ENCODE measurements around the gene SRPK1. TPM values are rescaled to one million over a fixed set of nuclear protein-coding genes. Genes with fewer than 3 reads are reported as not detected.

SRPK1 gene
- total and polyA plus RNA-seq, 4 donors: 33.1 to 55.5 (median 42.3) TPM

DNA sequence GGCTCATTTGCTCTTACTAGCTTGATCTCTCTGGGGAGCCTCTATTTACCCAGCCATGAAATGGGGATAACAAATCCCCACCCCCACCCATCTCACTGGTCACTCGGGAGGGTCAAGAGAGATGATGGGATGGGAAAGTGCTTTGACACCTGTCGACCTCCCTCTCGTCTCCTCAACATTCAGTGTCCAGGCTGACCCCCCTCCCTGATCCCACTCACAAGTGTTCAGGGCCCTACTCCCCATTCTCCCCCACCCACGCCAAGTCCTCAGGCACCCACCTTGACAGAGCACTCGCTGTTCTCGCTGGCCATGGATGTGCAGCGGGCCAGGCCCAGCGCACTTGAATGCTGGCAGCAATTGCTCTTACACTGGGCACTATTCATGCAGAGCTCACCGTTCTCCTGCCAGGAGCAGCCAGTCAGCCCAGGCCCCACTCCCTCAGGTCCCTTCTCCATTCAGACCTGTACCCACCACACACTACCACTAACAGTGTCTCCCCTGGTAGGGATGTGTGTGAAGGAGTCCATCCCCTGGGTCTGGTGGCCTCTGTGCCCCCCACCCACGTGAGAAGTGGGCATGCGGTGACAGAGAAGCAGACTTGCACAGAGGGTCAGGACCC is 125.3 kb downstream of the SRPK1 start:
- H3K27ac ChIP-seq (ENCODE audit: low read depth, low read length): no peak overlapping the region
- H3K4me3 ChIP-seq (ENCODE audit: low read depth, low read length): no peak overlapping the region
- no peaks in the 10 kb centered on the region for H3K9me3 ChIP-seq (ENCODE audit: control insufficient read depth, insufficient read depth, low read length)
- 82% methylated on average over 9 of the region's 11 CpGs for WGBS (ENCODE audit: insufficient coverage)
- H3K27me3 ChIP-seq (ENCODE audit: control insufficient read depth, insufficient read depth, low read length): no peaks in the 10 kb centered on the region
- H3K4me1 ChIP-seq (ENCODE audit: control insufficient read depth, insufficient read depth, low read length): no peaks in the 10 kb centered on the region
- no peak for DNase-seq (ENCODE audit: low read depth in 4 of 6, low spot score in 6 of 6)
- H3K36me3 ChIP-seq (ENCODE audit: control insufficient read depth, insufficient read depth, low read length): no peaks in the 10 kb centered on the region

DNA sequence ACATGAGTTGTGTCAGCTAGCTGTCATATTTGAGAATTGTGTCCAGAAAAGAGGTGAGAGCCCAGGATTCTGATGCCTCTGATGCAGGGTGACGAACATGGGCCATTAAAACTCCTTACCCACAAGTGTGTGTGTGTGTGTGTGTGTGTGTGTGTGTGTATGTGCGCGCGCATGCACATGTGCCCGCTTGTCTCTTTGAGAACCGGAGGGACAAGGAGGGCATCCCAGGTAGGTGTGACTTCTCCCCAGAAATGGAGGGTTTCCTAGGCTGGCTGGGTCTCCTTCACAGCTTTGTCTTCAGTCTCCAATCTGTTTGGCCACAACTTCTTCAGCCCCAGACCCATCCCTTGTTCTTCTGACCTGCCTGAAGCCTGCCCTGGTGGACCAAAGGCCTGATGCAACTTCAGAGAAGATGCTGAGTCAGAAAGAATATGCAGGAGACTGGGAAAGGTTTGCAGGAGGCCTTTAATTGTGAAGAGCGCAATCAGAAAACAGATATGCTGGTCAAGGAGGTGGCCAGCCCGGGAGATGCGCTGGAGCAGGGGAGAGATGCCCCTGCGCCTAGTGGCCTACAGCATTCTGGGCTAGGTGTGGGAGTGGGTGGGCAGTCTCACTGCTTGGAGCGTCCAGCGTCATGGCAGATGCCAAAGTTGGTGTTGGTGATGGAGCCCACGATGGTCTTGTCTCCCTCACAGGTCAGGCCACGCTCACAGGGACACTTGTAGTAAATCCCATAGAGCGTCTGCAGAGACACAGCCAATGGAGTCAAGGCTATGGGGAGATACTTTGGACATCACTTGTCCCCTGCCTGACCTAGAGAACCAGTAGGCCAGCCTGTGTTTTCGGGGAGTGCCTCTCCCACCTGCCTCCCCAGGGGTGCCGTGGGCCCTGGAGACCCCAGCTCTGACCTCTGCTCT is 126.1 kb downstream of the SRPK1 start:
- H3K27me3 ChIP-seq (ENCODE audit: control insufficient read depth, insufficient read depth, low read length): no peaks in the 10 kb centered on the region
- 91% methylated on average over 10 of the region's 17 CpGs for WGBS (ENCODE audit: insufficient coverage)
- H3K27ac ChIP-seq (ENCODE audit: low read depth, low read length): no peak overlapping the region
- H3K36me3 ChIP-seq (ENCODE audit: control insufficient read depth, insufficient read depth, low read length): no peaks in the 10 kb centered on the region
- no peaks in the 10 kb centered on the region for H3K4me1 ChIP-seq (ENCODE audit: control insufficient read depth, insufficient read depth, low read length)
- no peak overlapping the region for H3K4me3 ChIP-seq (ENCODE audit: low read depth, low read length)
- H3K9me3 ChIP-seq (ENCODE audit: control insufficient read depth, insufficient read depth, low read length): no peaks in the 10 kb centered on the region
- no peak for DNase-seq (ENCODE audit: low read depth in 4 of 6, low spot score in 6 of 6)

DNA sequence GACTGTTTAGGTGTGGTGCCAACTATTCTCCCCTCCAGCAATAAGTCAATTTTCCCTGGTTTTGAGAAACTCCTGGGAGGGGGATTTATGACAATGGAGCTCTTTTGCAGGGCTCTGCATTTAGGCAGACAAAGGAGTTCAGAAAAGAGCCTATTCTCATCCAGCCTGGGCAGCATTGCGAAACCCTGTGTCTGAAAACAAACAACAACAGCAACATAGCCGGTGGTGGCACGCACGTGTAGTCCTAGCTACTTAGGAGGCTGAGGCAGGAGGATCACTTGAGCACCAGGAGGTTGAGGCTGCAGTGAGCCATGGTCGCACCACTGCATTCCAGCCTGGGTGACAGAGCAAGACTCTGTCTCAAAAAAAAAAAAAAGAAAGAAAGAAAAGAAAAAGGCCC is 130.2 kb downstream of the SRPK1 start:
- no peak overlapping the region for H3K4me3 ChIP-seq (ENCODE audit: low read depth, low read length)
- no peaks in the 10 kb centered on the region for H3K9me3 ChIP-seq (ENCODE audit: control insufficient read depth, insufficient read depth, low read length)
- no CpG with 5 or more reads among the region's 5 CpGs for WGBS (ENCODE audit: insufficient coverage)
- H3K4me1 ChIP-seq (ENCODE audit: control insufficient read depth, insufficient read depth, low read length): peaks cover 7% of the 10 kb centered on the region
- H3K27ac ChIP-seq (ENCODE audit: low read depth, low read length): no peak overlapping the region
- no peaks in the 10 kb centered on the region for H3K36me3 ChIP-seq (ENCODE audit: control insufficient read depth, insufficient read depth, low read length)
- peaks cover 21% of the 10 kb centered on the region for H3K27me3 ChIP-seq (ENCODE audit: control insufficient read depth, insufficient read depth, low read length)
- no peak for DNase-seq (ENCODE audit: low read depth in 4 of 6, low spot score in 6 of 6)

DNA sequence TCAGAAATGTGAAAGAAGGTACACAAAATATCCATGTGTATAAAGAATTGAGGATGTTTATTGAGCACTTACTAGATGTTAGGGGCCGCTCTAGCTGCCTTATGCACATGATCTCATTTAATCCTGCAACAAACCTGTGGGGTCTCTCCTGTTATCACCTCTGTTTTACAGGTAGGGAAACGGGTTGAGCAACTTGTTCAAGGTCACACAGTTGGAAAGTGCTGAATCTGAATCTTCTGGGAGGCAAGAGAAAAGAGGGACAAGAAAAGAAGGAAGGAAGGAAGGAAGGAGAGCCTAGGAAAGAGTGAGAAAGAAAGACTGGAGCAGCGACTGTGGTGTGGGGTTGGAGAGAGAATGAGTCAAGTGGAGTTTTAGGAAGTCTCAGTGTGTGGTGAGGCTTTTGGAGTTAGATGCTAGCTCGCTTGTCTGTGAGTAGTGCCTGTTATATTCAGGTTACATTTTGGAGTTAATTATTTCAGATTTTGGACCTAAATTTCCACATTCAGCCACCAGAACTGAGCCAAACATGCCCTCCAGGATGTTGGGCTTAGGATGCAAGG is 132.4 kb downstream of the SRPK1 start:
- Histone ChIP-seq H3K4me3 (ENCODE audit: low read depth, low read length) (no peak overlapping the region), H3K4me1 (ENCODE audit: control insufficient read depth, insufficient read depth, low read length) (peaks cover 7% of the 10 kb centered on the region), H3K27ac (ENCODE audit: low read depth, low read length) (no peak overlapping the region), H3K9me3 (ENCODE audit: control insufficient read depth, insufficient read depth, low read length) (no peaks in the 10 kb centered on the region), H3K36me3 (ENCODE audit: control insufficient read depth, insufficient read depth, low read length) (no peaks in the 10 kb centered on the region), H3K27me3 (ENCODE audit: control insufficient read depth, insufficient read depth, low read length) (peaks cover 23% of the 10 kb centered on the region)
- no peak for DNase-seq (ENCODE audit: low read depth in 4 of 6, low spot score in 6 of 6)
- WGBS (ENCODE audit: insufficient coverage): 64% methylated on average over 2 of the region's 4 CpGs

DNA sequence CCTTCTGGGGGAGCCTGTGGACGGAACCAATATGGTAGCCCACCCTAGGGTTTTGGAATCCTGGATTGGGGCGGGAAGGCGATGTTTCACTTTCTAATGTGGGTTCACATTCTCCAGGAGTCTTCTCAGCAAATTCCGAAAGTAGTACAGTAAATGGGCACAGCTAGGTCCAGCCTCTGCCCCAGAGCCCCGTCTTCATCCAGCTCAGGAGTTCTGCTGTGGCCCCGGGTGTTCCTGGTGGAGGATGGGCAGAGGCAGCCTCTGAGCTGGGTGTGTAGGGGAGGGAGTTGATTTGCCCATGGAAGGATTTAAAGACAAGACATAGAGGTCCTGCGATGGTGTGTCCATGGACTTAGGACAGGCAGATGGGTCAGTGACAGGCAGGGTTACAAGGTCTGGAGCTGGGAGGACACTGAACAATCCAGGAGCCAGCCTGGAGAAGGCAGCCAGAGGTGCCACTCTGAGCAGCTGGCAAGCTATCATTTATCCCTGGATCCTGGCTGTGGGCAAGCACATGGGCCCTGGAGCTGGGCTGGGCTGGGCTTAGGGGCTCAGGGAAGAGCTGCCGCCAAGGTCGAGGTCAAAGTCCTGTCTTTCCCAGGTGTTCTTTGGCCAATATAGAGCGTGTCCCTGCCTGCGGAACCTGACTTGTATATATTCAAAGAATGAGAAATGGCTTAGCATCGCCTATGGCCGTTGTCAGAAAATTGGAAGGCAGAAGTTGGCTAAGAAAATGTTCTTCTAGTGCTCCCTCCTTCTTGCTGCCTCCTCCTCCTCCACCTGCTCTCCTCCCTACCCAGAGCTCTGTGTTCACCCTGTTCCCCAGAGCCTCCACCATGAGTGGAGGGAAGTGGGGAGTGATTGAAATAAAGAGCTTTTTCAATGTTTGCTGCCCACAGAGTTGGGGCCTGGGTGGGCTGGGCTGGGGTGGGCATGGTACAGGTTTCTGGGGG is 133.4 kb downstream of the SRPK1 start:
- Histone ChIP-seq H3K27me3 (ENCODE audit: control insufficient read depth, insufficient read depth, low read length) (peaks cover 23% of the 10 kb centered on the region), H3K9me3 (ENCODE audit: control insufficient read depth, insufficient read depth, low read length) (no peaks in the 10 kb centered on the region), H3K4me1 (ENCODE audit: control insufficient read depth, insufficient read depth, low read length) (peaks cover 7% of the 10 kb centered on the region), H3K4me3 (ENCODE audit: low read depth, low read length) (no peak overlapping the region), H3K27ac (ENCODE audit: low read depth, low read length) (no peak overlapping the region), H3K36me3 (ENCODE audit: control insufficient read depth, insufficient read depth, low read length) (no peaks in the 10 kb centered on the region)
- DNase-seq (ENCODE audit: low read depth in 4 of 6, low spot score in 6 of 6): no peak
- 83% methylated on average over 11 of the region's 13 CpGs for WGBS (ENCODE audit: insufficient coverage)

DNA sequence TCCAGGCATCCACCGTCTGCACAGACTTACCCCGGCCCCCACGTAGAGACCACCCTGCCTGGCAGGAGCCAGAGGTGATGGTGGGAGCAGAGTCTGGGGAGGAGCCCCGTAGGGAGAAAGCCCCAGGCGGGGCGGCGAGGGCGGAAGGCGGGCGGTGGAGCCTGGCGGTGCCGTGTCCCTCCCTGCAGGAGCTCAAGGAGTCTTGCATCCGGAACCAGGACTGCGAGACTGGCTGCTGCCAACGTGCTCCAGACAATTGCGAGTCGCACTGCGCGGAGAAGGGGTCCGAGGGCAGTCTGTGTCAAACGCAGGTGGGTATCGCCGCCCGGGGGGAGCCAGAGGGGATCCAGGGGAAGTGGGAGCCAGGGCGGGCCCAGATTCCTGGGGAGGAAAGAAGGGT is 134.1 kb downstream of the SRPK1 start:
- H3K9me3 ChIP-seq (ENCODE audit: control insufficient read depth, insufficient read depth, low read length): no peaks in the 10 kb centered on the region
- H3K27ac ChIP-seq (ENCODE audit: low read depth, low read length): no peak overlapping the region
- no peak overlapping the region for H3K4me3 ChIP-seq (ENCODE audit: low read depth, low read length)
- WGBS (ENCODE audit: insufficient coverage): 23% methylated on average over 24 of the region's 25 CpGs
- DNase-seq (ENCODE audit: low read depth in 4 of 6, low spot score in 6 of 6): no peak
- no peaks in the 10 kb centered on the region for H3K36me3 ChIP-seq (ENCODE audit: control insufficient read depth, insufficient read depth, low read length)
- H3K27me3 ChIP-seq (ENCODE audit: control insufficient read depth, insufficient read depth, low read length): peaks cover 23% of the 10 kb centered on the region
- peaks cover 7% of the 10 kb centered on the region for H3K4me1 ChIP-seq (ENCODE audit: control insufficient read depth, insufficient read depth, low read length)

DNA sequence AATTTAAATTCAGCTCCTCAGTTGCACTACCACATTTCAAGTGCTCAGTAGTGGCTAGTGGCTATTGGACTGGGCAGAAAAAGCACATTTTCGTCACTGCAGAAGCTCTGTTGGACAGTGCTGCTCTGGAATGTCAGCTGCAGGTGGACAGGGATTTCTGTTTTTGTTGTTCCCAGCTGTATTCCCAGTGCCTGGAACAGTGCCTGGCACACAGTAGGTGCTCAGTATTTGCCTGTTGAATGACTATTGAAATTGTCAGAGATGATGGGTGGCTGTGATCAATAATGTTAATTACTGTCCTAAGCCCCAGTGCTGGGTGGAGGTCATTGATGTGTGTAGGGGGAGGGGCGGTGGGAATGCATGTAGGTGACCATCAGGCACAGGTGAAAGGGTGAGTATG is 134.6 kb downstream of the SRPK1 start:
- DNase-seq (ENCODE audit: low read depth in 4 of 6, low spot score in 6 of 6): no peak
- H3K36me3 ChIP-seq (ENCODE audit: control insufficient read depth, insufficient read depth, low read length): no peaks in the 10 kb centered on the region
- no peak overlapping the region for H3K4me3 ChIP-seq (ENCODE audit: low read depth, low read length)
- H3K27ac ChIP-seq (ENCODE audit: low read depth, low read length): no peak overlapping the region
- peaks cover 7% of the 10 kb centered on the region for H3K4me1 ChIP-seq (ENCODE audit: control insufficient read depth, insufficient read depth, low read length)
- H3K9me3 ChIP-seq (ENCODE audit: control insufficient read depth, insufficient read depth, low read length): no peaks in the 10 kb centered on the region
- WGBS (ENCODE audit: insufficient coverage): 75% methylated on average over 2 of the region's 2 CpGs
- H3K27me3 ChIP-seq (ENCODE audit: control insufficient read depth, insufficient read depth, low read length): peaks cover 23% of the 10 kb centered on the region

DNA sequence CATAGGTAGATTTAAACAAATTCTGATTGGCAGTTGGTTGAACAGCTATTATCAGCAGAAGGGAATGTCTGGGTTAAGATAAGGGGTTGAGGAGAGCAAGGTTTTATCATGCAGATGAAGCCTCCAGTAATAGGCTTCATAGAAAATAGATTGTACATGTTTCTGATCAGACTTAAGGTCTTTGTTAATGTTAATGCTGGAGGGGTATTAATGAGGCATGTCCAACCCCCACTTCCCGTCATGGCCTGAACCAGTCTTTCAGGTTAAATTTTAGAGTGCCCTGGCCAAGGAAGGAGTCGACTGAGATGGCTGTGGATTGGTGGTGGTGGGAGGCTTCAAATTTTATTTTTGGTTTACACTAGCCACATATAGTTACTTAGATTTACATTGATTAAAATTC is 136.7 kb downstream of the SRPK1 start:
- Histone ChIP-seq H3K27ac (ENCODE audit: low read depth, low read length) (no peak overlapping the region), H3K4me3 (ENCODE audit: low read depth, low read length) (no peak overlapping the region), H3K27me3 (ENCODE audit: control insufficient read depth, insufficient read depth, low read length) (peaks cover 23% of the 10 kb centered on the region)

More for the DNA sequence above, 136.7 kb downstream of the SRPK1 start:
- WGBS (ENCODE audit: insufficient coverage): no CpG with 5 or more reads among the region's 2 CpGs
- Histone ChIP-seq H3K9me3 (ENCODE audit: control insufficient read depth, insufficient read depth, low read length) (no peaks in the 10 kb centered on the region), H3K36me3 (ENCODE audit: control insufficient read depth, insufficient read depth, low read length) (no peaks in the 10 kb centered on the region), H3K4me1 (ENCODE audit: control insufficient read depth, insufficient read depth, low read length) (peaks cover 7% of the 10 kb centered on the region)
- DNase-seq (ENCODE audit: low read depth in 4 of 6, low spot score in 6 of 6): no peak

Measured in spinal cord (tissue), 10 donors.